Left ventricle myocardium inferior (tissue), 1 donor: ENCODE results near the gene MYH14. TPM values are rescaled to one million over a fixed set of nuclear protein-coding genes. Genes with fewer than 3 reads are reported as not detected.

Experiments
- DNase-seq: peaks from one replicate; pipeline ENCODE4 v3.0.0-alpha.2; 2020
- H3K27ac ChIP-seq: fragments of 200-600 bp; replicated peaks from 2 replicates; pipeline ENCODE4 v1.8.0; 2021
- H3K27me3 ChIP-seq: fragments of 200-600 bp; 2 replicates; pipeline ENCODE4 v1.8.0; 2021; ENCODE audit warnings: low read depth
- H3K36me3 ChIP-seq: fragments of 200-600 bp; 2 replicates; pipeline ENCODE4 v1.8.0; 2021
- H3K4me1 ChIP-seq: fragments of 200-600 bp; 2 replicates; pipeline ENCODE4 v1.8.0; 2021
- H3K4me3 ChIP-seq: fragments of 200-600 bp; 2 replicates; pipeline ENCODE4 v1.8.0; 2021; ENCODE audit warnings: mild to moderate bottlenecking, moderate library complexity
- H3K9me3 ChIP-seq: fragments of 200-600 bp; replicated peaks from 2 replicates; pipeline ENCODE4 v1.8.0; 2021
- CTCF ChIP-seq: fragments of 200-600 bp; IDR thresholded peaks from 2 replicates; pipeline ENCODE4 v1.8.0; 2021; ENCODE audit warnings: antibody characterized with exemption, mild to moderate bottlenecking, borderline replicate concordance
- intact Hi-C: fragments of 100-400 bp; cut with micrococcal nuclease; formaldehyde crosslinking; loops from one replicate; pipeline ENCODE4 v1.11.0; 2022
- total RNA-seq: library from RNA; stranded (reverse); fragmentation: NEBNext Ultra II Directional; extraction: Animal tissue kit (Norgen Biotek cat#: 25700); gene quantifications from one replicate; pipeline ENCODE4 v1.2.1, GENCODE V29; 2021
- donor health status: DM: no; HTN: yes; CAD: no; lungs with severe emphysema.

The MYH14 gene
- total RNA-seq, 1 donor from 2014 or later: 115 TPM

GRCh38 chr19:50191216-50191615, 12.2 kb upstream of the MYH14 start:
- Histone ChIP-seq H3K4me3 (no peak overlapping the region), H3K36me3 (no peaks in the 10 kb centered on the region), H3K4me1 (peaks cover 11% of the 10 kb centered on the region), H3K9me3 (no peaks in the 10 kb centered on the region), H3K27me3 (peaks cover 18% of the 10 kb centered on the region), H3K27ac (peak overlapping the region; percentile 63)
- no peak for TF ChIP-seq CTCF
- no peak for DNase-seq
- intact Hi-C loops: no loop called here

- no peaks in the 10 kb centered on the region for H3K36me3 ChIP-seq
- H3K4me1 ChIP-seq: peaks cover 11% of the 10 kb centered on the region
- no peak overlapping the region for H3K4me3 ChIP-seq
- H3K27me3 ChIP-seq: peaks cover 18% of the 10 kb centered on the region
- TF ChIP-seq CTCF: no peak
- no peaks in the 10 kb centered on the region for H3K9me3 ChIP-seq
- DNase-seq: no peak
- intact Hi-C loops: no loop called here
- H3K27ac ChIP-seq: no peak overlapping the region
These were observed 10.8 kb upstream of the MYH14 start for GRCh38 chr19:50192463-50193211.

- no peaks in the 10 kb centered on the region for H3K9me3 ChIP-seq
- TF ChIP-seq CTCF: no peak
- no peak for DNase-seq
- intact Hi-C loops: no loop called here
- no peak overlapping the region for H3K27ac ChIP-seq
- H3K27me3 ChIP-seq: peaks cover 11% of the 10 kb centered on the region
- no peaks in the 10 kb centered on the region for H3K36me3 ChIP-seq
- peaks cover 31% of the 10 kb centered on the region for H3K4me1 ChIP-seq
- H3K4me3 ChIP-seq: no peak overlapping the region
These were observed 8.2 kb upstream of the MYH14 start for GRCh38 chr19:50195224-50195623.

GRCh38 chr19:50196322-50196932, 7.0 kb upstream of the MYH14 start:
- H3K9me3 ChIP-seq: no peaks in the 10 kb centered on the region
- no peak for TF ChIP-seq CTCF
- no peak overlapping the region for H3K27ac ChIP-seq
- no peak for DNase-seq
- intact Hi-C loops: no loop called here
- H3K4me3 ChIP-seq: no peak overlapping the region
- H3K27me3 ChIP-seq: peaks cover 17% of the 10 kb centered on the region
- no peaks in the 10 kb centered on the region for H3K36me3 ChIP-seq
- H3K4me1 ChIP-seq: peaks cover 26% of the 10 kb centered on the region

DNA sequence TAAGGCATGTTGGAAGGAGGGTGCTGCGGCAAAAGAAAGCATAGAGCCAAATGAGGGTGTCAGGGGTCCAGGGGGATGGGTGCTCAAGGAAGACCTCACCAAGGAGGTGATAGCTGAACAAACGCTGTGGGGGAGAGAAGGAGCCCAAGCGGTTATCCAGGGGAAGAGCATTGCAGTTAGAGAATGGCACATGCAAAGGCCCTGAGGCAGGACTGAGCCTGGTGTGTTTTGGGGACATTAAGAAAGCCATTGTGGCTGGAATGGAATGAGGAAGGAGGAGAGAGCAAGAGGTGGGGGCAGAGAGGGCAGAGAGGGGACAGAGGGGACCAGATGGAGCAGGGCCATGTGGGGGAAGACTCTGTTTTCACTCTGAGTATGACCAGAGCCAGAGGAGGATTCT, 6.1 kb upstream of the MYH14 start:
- intact Hi-C loops: no loop called here
- Histone ChIP-seq H3K27me3 (peaks cover 26% of the 10 kb centered on the region), H3K4me3 (no peak overlapping the region), H3K4me1 (peaks cover 21% of the 10 kb centered on the region), H3K36me3 (no peaks in the 10 kb centered on the region), H3K9me3 (no peaks in the 10 kb centered on the region), H3K27ac (peak overlapping the region; percentile 88)
- DNase-seq: no peak
- TF ChIP-seq CTCF: no peak
